NCI-H2029 treated with DMSO at 0.1 percent for 48 hours (cell line): ENCODE measurements around the gene FPGS.
"Not testable (repeated sequence)": the region's sequence is repeated elsewhere in the genome, so short reads cannot be mapped to it uniquely, and the experiment has no call there.

Source experiments
- DNase-seq: peaks from one replicate; lab custom pipeline; 2025; lab: John Stamatoyannopoulos, UW

Gene FPGS

DNA sequence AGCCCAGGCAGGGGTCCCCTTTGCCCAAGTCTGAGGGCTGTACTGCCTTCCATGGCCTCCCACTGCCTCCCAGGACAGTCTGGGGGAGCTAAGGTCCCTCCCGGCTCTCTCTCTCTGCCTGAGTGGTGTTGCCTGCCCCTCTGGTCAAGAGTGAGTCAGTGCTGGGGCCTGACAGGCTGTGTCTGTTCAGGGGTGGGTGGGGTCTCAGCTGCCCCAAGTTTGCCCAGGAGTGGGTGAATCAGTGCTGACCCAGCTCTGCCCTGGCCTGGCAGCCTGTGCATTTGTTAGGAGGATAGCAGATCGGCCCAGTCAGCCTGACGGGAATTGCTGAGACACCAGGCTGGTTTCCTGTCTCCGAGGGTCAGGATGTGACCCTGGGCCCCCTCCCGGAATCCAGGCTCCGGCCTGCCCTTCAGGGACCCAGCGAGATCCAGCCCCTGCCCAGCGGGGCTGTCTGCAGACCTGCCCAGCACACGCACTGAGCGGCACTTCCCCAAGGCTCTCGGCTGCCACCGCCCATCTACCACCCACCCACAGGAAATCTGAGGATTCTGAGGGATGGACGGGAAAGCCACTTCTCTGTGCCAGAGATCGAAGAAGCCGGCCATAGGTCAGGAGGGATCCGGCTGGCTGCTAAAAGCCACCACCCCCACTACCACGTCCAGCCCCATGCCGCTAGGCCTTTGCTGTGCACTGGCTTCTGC is 35.8 kb downstream of the FPGS start:
- no peak for DNase-seq

DNA sequence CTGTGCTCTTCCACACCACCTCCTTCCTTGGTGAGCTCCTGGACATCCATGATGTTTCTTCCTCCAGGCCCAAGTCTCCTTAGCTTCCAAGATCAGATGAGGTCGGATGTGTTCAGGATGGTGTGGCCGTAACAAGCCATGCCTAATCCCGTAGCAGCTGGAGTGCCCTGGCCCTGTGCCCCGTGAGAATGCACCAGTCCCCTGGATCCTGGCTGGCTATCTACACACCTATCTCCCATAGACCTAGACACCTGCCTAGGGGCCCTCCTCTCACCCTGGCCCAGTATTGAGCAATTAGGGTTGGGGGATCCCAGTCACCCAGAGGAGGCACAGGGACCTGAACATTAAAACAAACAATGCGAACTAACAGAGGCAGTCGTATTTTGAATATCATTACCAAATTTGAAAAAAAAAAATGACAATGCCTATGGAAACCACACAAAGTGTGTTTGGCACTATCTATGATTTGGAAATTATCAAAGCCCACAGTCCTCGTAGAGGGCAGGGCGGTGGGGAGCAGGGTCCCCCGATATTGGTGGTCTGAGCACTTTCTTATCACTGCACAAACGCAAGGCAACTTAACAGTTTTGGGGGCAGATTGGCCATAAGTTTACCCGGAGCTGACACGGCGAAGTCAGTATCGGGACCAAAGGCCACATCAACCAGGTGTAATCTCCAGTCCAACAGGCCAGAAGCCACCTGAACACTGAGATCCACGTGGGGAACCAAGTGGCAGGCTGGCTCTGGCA is 38.6 kb downstream of the FPGS start:
- no peak for DNase-seq

DNA sequence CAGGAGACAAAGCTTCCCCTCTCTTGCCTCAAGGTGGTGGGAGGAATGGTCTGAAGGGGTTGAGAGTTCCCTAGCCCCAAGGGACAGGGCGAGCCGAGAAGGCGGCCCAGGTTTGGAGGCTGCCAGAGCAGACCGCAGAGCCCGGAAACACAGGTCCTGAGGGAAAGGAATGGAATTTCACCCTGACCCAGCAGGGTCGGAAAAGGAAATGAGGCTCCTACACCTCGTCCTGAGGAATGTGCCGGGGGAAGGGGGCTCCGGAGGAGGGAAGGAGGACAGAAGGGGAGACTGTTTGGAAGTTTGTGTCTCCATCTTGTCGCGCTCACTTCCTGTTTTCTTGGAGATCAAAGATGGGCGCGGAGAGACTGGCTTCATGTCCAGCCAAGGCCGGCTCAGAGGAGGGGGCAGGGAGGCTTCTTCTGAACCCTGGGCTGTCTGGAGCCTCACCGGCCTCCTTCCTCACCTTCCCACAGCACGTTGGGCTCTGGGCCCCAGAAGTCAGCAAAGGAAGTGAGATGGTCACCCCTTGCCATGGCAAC is 42.2 kb downstream of the FPGS start:
- DNase-seq = no peak

DNA sequence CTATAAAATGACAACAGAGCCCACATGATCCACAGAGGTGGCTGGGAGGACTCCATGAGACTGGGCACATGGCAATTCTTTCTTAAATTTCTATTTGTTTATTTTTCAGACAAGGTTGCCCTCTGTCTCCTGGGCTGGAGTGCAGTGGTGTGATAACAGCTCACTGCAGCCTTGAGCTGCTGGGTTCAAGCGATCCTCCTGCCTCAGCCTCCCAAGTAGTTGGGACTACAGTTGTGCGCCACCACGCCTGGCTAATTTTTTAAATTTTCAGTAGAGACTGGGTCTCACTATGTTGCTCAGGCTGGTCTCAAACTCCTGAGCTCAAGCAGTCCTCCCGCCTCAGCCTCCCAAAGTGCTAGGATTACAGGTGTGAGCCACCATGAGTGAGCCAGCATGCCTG is 42.9 kb downstream of the FPGS start:
- DNase-seq = not testable (repeated sequence)

DNA sequence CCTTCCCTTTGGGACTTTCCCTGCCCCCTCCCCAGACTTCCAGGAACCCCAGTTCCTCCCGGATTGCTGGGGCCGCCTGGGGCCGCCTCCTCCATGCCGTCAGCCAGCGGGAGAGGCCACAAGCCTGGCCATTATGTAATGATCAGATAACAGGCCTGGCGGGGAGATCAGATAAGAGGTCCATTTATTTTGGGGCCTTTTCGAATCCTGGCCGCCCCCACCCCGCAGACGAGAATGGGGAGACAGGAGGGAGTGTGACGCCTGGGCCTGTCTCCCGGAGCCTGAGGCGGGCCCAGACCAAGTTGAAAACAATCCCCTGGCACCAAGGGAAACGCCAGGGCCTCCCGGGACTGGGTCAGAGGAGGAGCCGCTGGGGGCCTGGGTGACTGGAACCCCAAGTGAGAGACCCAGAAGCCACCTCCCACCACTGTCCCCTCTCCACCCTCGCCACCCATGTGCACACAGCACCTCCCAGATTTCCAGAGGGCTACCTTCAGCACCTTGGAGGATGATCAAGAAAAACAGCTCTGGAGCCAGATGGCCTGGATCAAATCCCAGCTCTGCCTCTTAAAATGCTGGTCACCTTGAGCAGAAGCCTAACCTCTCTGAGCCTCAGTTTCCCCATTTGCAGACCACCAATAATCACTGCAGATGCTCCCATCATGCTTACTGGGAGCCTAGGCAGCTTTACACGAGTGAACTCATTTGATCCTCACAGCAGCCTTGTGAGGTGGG is 43.9 kb downstream of the FPGS start:
- no peak for DNase-seq

DNA sequence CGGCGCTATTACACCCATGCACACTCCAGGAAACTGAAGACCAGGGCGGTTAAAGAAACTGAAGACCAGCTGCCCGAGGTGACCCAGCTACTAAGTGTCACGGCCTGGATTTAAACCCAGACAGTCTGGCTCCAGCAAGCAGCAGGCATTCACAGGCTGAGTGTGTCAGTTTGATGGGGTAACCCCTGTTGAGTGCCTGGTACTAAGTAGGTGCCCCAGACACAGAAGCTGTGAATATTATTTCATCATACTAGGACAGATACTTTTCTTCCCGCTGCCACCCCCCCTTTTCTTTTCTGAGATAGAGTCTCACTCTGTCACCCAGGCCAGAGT is 44.5 kb downstream of the FPGS start:
- DNase-seq = no peak

DNA sequence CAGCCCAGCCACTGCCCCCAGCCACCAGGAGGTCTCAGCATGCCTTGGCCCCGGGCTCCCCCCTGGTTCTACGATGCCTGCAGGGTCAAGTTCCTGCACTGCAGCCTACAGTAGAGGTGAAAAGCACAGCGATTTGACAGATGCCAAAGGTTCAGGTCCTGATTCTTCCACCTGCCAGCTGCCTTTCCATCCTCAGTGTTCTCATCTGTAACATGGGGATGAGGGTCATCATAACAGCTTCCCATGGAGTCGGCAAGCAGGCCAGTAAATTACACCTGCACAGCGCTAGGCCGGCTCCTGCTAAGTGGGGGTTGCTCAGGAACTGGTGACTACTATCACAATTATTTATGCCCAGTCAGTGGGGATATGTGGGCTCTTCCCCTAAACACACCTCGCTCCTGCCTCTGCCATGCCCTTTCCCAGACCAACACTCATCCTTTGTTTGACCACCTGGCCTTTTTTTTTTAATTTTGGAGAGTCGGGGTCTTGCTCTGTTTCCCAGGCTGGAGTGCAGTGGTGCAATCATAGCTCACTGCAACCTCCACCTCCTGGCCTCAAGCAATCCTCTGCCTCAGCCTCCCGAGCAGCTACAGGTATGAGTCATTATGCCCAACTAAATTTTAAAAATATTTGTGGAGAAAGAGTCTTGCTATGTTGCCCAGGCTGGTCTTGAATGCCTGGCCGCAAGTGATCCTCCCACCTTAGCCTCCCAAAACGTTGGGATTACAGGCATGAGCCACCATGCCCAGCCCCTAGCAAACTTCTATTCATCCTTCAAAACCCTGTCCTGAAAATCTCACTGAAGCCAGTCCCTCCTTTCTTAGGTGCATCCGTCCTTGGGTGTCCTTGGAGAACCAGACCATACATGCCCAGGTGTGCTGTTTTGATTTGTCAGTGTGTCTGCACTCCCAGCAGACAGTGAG is 45.4 kb downstream of the FPGS start:
- no peak for DNase-seq

DNA sequence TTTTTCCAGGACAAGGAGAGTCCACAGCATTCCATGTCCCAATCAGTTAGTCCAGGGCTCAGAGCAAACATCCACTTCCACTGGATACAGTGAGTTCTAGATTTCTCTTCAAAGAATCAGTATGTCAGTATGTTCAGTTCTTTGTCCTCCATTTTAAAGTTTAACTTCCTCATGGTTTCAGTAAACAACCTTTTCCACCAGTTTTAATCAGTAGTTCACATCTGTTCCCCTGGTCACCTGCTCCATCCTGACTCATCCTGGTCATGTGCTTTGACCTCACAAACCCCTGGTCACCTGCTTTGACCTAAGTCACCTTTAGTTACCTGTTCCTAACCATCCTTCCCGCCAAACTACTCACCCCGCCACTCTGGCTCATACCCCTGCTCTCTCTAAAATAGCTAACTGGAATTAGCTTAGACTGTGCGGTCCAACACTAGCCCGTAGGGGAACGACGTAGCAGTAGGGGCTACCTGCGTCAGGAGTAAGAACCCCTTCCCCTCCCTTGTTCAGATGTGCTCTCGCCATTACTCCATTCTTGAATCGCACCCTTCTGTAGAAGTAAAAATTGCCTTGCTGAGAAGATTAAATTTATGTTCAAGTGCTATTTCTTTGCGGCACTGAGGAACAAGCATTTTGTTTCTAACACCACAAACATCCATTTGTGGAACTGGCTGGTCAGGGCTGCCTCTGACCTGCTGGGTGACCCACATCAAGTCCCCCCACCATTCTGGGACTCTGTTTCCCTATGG is 46.2 kb downstream of the FPGS start:
- no peak for DNase-seq

DNA sequence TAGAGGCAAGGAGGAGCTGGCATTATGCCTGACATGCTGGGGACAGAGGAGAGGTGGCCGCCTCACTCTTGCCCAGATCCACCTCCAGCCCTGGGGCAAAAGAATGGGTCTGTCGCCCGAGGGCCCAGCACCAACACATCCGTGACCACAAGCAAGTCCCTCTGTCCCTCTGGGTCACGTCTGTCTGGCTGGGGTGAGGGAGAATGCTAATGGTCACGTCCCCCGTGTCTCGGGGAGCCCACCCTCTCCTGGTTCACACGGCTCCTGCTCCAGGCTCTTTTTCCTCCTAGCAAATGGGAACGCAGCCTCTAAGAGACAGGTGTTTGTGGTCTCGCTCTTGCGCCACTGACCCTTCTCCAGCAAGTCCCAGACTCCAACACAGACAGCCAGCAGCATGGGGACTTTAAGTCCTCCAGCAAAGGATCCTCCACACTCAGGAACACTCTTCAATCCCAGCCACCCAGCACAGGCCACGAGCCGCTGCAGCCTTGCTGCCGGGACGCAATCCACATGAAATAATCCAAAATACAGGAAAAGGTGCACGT is 47.7 kb downstream of the FPGS start:
- no peak for DNase-seq

DNA sequence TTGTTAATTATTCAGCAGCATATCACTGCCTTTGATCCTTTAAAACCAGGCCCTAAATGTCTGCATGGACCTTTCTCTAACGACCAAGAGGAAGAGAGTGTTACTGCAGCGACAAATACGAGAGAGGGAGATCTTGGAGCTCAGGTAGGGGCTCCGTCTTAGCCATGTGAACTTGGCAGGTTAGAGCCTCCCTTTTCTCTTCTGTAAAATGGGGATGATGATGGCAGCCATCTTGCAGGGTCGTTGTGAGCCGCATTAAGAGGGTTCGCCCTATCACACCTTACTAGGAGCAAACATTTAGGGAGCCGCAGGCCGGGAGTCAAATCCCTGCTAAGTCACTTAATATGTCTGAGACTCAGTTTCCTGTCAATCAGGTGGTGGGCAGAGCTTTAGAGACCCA is 50.1 kb downstream of the FPGS start:
- no peak for DNase-seq

DNA sequence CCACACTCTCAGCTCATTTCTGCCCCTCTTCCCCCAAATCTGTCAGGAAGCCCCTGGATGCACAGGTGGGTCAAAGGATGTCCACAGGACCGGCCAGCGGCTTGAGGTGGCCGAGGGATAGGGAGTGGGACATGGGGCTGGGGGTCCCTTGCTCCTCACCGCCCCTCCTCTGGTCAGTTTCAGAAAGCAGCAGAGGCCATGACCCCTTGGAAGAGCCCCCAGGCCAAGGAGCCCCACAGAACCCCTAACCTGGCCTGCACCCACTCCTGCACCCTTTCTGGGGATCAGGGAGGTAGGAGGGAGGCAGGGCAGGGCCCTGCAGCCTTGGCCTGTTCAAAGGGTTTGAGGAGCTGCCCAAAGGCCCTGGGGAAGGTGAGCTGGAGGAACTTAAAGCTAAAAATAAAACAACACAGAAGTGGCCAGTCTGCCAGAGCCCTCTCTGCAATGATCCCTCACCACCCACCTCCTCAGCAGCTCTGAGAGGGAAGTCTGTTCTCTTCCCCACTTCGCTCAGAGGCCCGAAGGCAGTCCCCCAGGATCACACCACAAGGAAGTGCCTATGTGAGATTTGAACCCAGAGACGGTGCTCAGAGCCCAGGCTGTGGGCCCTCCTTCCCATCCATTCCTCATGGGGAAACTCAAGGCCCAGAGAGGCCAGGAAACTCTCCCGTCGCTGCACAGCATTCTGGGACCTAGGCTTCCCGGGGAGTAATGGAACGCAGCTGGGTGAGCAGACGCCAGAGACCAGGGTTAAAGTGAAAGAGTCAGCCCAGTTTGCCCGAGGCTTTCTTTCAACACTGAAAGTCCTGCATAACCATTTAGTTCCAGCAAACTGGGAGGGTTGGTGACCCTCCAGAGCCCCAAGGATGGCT is 50.9 kb downstream of the FPGS start:
- no peak for DNase-seq

DNA sequence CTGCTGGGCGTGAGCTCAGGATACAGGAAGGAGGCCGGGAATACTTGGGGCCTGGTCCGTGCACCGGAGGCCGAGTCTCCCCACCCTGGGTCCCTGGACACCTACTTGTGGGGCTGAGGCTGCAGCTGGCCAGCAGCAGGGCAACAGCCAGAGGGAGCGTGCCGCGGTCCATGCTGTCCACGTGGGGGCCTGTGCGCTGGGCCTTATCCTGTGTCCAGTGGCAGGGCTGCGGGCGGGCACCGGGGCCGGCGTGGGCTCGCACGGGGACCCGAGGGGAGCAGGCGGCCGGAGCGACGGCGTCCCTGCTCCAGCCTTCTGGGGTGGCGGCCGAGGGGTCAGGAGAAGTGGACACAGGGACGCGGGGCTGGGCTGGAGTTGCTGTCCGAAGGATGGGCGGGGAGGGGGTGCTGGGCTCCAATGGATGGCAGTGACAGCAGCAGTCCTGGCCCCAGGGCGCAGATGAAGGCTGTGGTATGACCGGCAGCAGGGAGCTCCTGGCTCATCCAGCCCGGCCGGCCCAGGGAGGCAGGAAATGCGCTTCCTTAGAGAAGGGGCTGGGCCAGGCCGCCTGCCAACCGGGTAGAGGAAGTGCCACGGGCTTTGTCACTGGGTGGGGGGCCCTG is 51.6 kb downstream of the FPGS start, which contains the start of gene ENG:
TSS of gene ENG (minus strand) at position 475 of the 623 bp plus-strand sequence. CDS start at position 172, 303 bp downstream.
- DNase-seq = no peak

DNA sequence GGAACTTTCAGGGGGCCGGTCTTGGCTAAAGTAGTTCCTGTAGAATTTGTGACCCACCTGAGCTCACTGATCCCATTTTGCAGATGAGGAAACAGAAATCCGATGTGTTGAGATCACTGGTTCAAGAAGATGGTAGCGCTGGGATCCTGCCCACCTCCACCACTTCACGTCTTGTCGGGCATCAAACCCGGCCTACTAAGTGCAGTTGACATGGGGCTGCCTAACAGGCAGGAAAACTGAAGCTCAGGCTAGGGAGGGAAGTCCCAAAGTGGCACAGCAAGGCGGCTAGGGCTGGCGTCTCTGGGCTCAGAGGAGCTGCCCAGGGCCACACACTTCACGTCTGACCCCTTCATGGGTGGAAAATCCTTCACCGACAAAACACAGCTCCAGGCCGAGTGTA is 52.3 kb downstream of the FPGS start:
- DNase-seq = no peak

DNA sequence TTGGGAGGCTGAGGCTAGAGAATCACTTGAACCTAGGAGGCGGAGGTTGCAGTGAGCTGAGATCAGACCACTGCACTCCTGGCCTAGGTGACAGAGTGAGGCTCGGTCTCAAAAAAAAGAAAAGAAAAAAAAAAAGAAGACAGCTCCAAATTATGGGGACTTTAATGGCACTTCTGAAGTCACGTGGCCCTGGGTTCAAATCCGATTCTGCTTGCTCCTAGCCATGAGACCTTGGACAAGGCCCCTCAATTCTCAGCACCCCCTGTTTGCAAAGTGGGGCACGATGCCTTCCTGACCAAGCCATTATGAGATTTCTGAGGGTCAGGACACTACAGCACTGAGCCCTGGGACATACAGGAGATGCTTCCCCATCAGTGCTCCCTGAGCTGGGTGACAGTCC is 52.8 kb downstream of the FPGS start:
- DNase-seq = no peak

DNA sequence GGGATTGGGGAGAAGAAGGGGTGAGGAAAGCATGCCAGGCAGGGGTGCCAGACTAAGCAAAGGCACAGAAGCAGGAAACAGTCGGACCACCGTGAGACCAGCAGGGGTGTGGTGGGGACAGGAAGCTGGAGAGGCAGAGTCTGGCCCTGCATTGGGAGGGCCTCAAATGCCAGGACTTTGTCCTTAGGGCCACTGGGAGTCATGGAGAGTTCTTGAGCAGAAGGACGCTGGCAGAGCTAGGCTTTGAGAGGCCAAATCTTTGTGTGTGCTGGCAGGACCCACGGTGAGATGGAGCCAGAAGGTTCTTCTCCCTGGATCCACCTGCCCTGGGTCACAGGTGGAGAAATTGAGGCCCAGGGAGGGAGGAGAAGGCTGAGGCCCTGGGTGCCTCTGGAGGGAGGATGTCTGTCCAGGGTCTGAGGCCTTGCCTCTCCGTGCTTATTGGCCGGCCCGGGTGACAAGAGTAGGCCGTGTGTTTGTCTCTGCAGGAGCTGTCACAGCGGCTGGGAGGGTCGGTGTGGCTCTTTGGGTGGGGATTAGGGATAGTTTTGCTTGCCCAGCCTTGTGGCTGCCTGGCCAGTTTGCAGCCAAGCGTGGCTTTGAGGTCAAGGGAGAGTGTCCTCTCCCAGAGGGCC is 53.5 kb downstream of the FPGS start:
- DNase-seq = no peak

DNA sequence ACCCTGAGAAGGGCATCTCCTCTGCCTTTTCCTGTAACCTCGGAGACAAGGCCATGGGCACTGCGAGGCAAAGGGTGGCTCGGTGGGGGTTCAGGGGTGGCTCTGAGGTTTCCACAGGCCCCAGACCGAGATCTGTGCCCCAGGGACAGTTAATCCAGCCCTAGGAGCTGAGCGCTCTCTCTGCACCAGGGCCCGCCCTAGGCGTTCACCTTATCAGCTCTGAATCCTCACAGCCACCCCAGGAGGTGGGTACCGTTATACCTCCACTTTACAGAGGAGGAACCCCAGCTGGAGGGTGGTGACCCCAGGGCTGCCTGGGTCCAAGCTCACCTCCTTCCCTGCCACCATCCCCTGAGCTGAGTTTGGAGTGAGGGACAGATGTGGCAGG is 54.0 kb downstream of the FPGS start:
- no peak for DNase-seq

DNA sequence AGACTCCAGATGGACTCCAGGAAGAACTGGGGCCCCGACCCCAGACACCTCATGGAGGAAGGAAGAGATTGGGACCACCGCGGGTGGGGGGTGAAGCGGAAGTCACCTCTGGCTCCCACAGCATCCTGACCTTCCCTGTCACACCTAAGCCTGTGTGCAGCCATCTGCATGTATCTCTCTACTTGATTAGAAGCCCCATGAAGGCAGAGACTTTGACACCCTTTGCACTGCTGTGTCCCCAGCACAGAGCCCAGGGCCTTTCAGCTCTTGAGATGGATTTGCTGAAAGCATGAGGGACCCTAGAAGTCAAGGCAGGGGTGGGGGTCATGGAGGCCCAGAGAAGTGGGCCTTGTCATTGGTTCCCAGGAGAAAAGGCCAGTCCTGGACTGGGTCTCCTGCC is 54.6 kb downstream of the FPGS start:
- no peak for DNase-seq

DNA sequence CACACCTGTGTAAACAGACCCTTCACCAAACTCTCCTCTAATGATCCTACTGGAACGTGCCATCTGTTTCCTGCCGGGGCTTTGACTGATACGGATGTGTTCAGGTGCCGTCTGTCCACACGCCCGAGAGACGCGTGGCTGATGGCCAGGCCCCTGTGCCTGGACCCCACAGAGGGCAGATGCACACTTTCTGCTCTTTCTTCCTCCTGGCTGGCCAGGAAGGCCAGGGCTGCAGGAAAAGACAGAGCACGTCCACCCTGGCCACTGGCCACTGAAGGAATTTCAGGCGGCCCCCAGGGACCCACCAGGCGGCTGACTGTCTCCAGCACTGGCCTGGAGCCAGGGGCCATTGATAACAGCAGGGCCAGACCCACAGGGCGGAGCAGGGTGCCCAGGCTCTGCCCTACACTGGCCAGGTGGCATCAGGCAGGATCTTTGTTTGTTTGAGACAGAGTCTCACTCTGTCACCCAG is 55.4 kb downstream of the FPGS start:
- DNase-seq = peak; percentile 37

DNA sequence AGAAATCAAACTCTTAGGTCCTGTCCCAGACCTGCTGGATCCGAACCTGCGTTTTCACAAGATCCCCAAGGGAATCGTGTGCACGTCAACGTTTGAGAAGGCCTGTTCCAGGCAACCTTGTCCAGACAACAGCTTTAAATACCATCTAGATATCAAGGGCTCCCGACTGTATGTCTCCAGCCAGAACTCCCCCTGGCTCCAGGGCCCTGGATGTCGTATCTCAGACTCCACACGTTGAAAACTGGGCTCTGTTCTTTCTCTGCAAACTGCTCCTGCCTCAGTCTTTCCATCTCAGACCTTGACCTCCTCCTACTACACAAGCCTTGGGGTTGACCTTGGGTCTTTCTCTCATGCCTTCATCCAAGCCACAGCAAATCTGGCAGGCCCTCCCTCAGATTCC is 57.6 kb downstream of the FPGS start:
- no peak for DNase-seq
